Activated CD8-positive, alpha-beta memory T cell treated with anti-CD3 and anti-CD28 coated beads for 1 hour (primary cell): ENCODE results near the gene UBTFL1.
"Not testable (repeated sequence)": the region's sequence is repeated elsewhere in the genome, so short reads cannot be mapped to it uniquely, and the experiment has no call there.

Source experiments
- DNase-seq, 2 donors: peaks; one replicate each; pipeline ENCODE4 v3.0.0-alpha.2; 2020; ENCODE audit warnings: low read depth in 1 of 2; ENCODE audit errors: extremely low read depth in 1 of 2

Gene UBTFL1

GRCh38 chr11:90085650-90086049 lies at the start of gene UBTFL1:
TSS of gene UBTFL1 (plus strand) at chr11:90085950. CDS start at chr11:90085950, 0 bp downstream.
- not testable (repeated sequence) for DNase-seq

DNA sequence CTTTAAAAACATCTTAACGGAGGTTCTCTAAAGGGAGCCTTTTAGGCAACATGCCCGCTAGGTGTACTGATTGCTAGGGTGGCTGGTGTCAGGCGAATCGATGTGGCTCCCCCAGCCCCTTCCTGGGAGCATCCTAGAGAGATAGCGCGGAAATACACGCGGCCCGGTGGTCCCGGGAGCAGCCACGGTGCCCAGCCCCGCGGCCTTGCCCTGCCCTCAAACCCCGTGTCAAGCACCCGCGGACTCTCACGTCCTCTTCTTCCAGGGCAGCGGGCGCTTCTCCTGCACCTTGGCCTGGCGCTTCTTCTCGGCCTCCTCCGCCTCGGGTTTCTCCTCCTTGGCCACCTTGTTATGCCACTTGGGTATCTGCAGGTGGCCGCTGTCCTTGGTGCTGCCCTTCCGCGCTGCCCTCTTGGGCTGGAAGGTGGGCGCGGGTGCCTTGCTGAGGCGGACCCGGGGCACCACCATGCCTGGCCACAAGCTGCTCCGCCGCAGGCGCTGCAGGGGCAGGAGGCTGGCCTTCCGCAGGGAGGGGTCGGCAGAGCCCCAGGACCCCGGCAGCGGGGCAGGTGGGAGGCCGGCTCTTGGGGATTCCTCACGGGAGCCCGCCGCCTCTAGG lies 34.0 kb upstream of the UBTFL1 start:
- DNase-seq, result not testable (repeated sequence)

- not testable (repeated sequence) for DNase-seq
These were observed 33.4 kb upstream of the UBTFL1 start for GRCh38 chr11:90052311-90052710.

DNA sequence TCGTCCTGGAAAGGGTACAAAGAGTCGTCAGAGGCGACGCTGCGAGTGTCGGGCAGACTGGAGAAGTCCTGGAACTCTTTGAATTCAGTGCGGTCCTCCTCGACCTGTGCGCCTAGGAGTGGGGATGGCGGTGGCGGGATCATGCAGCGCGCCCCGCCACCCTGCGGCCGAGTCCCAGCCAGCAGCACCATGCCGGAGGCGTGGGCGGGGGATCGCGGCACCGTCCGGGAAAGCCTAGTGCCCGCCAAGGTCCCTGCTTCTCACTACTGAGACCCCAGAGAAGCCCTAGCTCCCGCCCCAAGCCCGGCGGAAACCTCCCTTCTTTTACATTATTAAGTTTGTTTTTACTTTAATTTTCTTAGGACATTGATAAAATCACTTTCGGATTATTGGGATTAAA lies 32.2 kb upstream of the UBTFL1 start:
- DNase-seq, result not testable (repeated sequence)

DNA sequence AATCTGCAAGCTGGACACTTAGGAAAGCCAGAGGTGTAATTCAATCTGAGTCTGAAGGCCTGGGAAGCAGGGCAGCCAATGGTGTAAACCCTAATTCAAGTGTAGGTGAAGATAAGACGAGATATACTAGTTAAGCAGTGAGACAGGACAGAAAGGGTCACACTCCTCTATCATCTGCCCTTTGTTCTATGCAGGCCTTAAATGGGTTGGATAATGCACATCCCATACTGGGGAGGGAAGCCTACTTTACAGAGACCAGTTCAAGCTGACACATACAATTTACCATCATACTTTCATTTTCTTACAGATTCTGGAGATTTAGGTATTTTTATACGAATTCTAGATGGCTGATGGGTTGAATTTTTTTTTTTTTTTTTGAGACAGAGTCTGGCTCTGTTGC lies 3.0 kb downstream of the UBTFL1 start:
- not testable (repeated sequence) for DNase-seq

- not testable (repeated sequence) for DNase-seq
These were observed 9.6 kb downstream of the UBTFL1 start for GRCh38 chr11:90095230-90095924.

DNA sequence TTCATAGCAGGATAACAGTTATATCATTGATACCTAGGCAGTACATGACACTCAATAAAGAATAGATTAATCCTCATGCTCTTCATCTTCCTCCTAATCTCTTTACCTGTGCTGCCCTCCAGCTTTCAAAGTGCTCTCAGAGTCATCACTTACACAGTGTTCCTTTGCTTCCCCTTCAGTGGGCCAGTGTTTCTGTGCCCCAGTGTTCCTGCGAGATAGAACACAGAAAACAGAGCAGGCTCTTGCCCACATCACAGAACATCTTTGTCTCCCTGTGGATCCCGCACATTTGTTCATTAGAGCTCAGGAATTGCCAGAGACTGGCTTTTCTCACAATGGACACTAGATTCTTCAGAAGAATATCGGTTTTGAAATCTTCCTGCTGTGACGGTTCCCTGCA lies 12.5 kb downstream of the UBTFL1 start:
- DNase-seq, result not testable (repeated sequence)

- no peak for DNase-seq
These were observed 14.7 kb downstream of the UBTFL1 start for GRCh38 chr11:90100431-90100830.

- DNase-seq, result no peak
These were observed 27.8 kb downstream of the UBTFL1 start for GRCh38 chr11:90113541-90113940.

- DNase-seq, result no peak
These were observed 34.4 kb downstream of the UBTFL1 start for GRCh38 chr11:90120191-90120590.

- DNase-seq, result no peak
These were observed 38.6 kb downstream of the UBTFL1 start for GRCh38 chr11:90124371-90124770.

DNA sequence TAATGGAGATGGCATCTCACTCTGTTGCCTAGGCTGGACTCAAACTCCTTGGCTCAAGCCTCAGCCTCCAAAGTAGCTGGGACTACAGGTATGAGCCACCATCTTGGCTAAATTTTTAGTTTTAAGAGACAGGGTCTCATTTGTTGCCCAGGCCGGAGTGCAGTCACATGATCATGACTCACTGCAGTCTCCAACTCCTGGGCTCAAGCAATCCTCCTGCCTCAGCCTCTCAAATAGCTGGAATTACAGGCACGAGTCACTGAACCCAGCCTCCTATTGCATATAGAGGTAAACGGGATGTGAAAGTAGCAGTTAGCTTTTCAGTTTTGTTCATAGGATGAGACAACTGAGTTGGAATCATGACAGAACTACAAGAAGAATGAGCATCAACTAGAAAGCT lies 39.2 kb downstream of the UBTFL1 start:
- no peak for DNase-seq

GRCh38 chr11:90133560-90134477 lies 48.1 kb downstream of the UBTFL1 start:
- no peak for DNase-seq

DNA sequence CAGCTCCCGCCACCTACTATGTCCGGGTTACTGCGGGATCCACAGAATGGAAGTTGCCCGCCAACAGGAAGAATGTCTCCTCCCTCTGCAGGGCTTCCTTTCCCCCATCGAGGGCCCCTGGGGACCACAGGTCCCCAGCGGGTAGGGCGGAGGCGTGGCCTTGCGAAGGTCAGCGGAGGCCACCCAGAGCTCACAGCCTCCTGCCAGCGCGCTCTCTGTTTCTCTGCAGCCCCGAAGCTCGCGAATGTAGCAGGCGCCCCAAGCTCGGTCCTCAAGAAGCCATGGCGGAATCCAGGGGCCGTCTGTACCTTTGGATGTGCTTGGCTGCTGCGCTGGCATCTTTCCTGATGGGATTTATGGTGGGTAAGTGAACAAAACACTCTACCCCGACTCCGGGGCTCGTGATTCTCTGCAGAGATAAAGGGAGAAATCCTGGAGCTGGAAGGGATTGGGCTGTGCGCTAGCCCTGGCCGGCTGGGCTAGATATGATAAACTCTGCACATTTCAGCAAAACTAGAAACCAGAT lies 48.8 kb downstream of the UBTFL1 start, which contains the start of gene NAALAD2:
Gene NAALAD2, plus strand, starts transcription at position 186 of the 526 bp plus-strand sequence. Its CDS starts 96 bp downstream, at position 282.
- DNase-seq, result no peak

DNA sequence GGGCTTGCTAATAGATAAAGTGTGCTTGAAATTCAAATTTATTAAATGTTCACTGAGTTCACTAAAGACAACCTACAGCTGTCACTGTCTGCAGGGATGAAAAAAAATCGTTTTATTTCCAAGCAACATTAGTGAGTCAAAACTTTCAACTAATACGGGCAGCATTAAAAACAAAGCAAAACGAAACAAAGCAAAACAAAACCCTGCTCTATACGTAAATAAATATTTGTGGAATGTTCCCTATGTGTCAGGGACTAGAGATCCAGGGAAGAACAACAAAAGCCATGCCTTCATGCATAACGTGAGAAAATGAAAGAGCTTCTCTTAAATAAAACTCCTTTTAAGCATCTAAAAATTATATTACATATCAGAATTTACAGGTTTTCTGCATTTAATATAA lies 49.3 kb downstream of the UBTFL1 start:
- no peak for DNase-seq
